PC-9 (cell line): ENCODE data around the gene PTGER3. TPM values are rescaled to one million over a fixed set of nuclear protein-coding genes. Genes with fewer than 3 reads are reported as not detected.

Experiments used
- BruUV-seq: library from RNA; stranded (reverse); fragments of 400-500 nt; replicated peaks from 2 replicates; lab custom pipeline; 2021; lab: Mats Ljungman, UMichigan
- CTCF ChIA-PET: fragments of 300-600 bp; sonication (Branson Sonifier 250); formaldehyde crosslinking; loops from one replicate; lab custom pipeline; 2022; ENCODE audit warnings: antibody characterized with exemption; lab: Charles Lee
- POLR2A ChIA-PET: fragments of 300-600 bp; sonication (Branson Sonifier 250); formaldehyde crosslinking; loops from one replicate; lab custom pipeline; 2022; ENCODE audit warnings: antibody characterized with exemption; ENCODE audit not compliant: unreplicated experiment; lab: Charles Lee
- DNase-seq, 2 experiments: peaks; one replicate each; pipeline versions ENCODE4 v3.0.0 to v3.0.0-alpha.2; 2015 to 2022; ENCODE audit warnings: mixed read lengths in 1 of 2
- H2AFZ ChIP-seq: fragments of 200-600 bp; sonication (generic); 2 replicates; pipeline ENCODE4 v1.8.1; 2017; ENCODE audit warnings: antibody characterized with exemption
- H3F3A ChIP-seq: fragments of 200-600 bp; sonication (generic); 2 replicates; pipeline ENCODE4 v1.8.1; 2017; ENCODE audit warnings: antibody characterized with exemption, mild to moderate bottlenecking, low read depth; ENCODE audit not compliant: insufficient read depth
- H3K27ac ChIP-seq: fragments of 200-600 bp; sonication (generic); 2 replicates; pipeline ENCODE4 v1.6.1; 2016; ENCODE audit warnings: mixed run types
- H3K27me3 ChIP-seq: fragments of 200-600 bp; sonication (generic); 2 replicates; pipeline ENCODE4 v1.6.1; 2016; ENCODE audit warnings: low read depth, mixed run types; ENCODE audit not compliant: insufficient read depth
- H3K36me3 ChIP-seq: fragments of 200-600 bp; sonication (generic); 2 replicates; pipeline ENCODE4 v1.6.1; 2016; ENCODE audit warnings: low read depth, mixed run types
- H3K4me1 ChIP-seq: fragments of 200-600 bp; sonication (generic); replicated peaks from 2 replicates; pipeline ENCODE4 v1.6.1; 2016; ENCODE audit warnings: mixed run types; ENCODE audit not compliant: insufficient read depth
- H3K4me2 ChIP-seq: fragments of 200-600 bp; sonication (generic); 2 replicates; pipeline ENCODE4 v1.6.1; 2017; ENCODE audit warnings: mixed run types
- H3K4me3 ChIP-seq: fragments of 200-600 bp; sonication (generic); 2 replicates; pipeline ENCODE4 v1.6.1; 2016; ENCODE audit warnings: mixed run types
- H3K79me2 ChIP-seq: fragments of 200-600 bp; sonication (generic); 2 replicates; pipeline ENCODE4 v1.6.1; 2017; ENCODE audit warnings: low read depth, mixed run types
- H3K9me2 ChIP-seq: fragments of 200-600 bp; sonication (generic); 2 replicates; pipeline ENCODE4 v1.8.1; 2017; ENCODE audit warnings: mild to moderate bottlenecking; ENCODE audit not compliant: insufficient read depth
- H3K9me3 ChIP-seq: fragments of 200-600 bp; sonication (generic); 2 replicates; pipeline ENCODE4 v1.8.1; 2016; ENCODE audit warnings: low read depth; ENCODE audit not compliant: insufficient read depth
- H4K20me1 ChIP-seq: fragments of 200-600 bp; sonication (generic); 2 replicates; pipeline ENCODE4 v1.8.1; 2017; ENCODE audit not compliant: insufficient read depth
- EZH2 ChIP-seq: fragments of 200-600 bp; sonication (generic); IDR thresholded peaks from 2 replicates; pipeline ENCODE4 v1.8.0; 2017; ENCODE audit warnings: antibody characterized with exemption, low read depth
- intact Hi-C: fragments of 100-400 bp; cut with micrococcal nuclease; formaldehyde crosslinking; loops from one replicate; pipeline ENCODE4 v1.10.0; 2022; ENCODE audit not compliant: unreplicated experiment
- total RNA-seq: library from RNA; stranded (reverse); gene quantifications from 2 replicates; pipeline ENCODE4 v1.2.3, GENCODE V29; 2021
- TF ChIP-seq, protein P1 (sequence below): fragments of 200-600 bp; sonication (generic); conservative IDR thresholded peaks from 2 replicates; pipeline ENCODE4 v1.6.1; 2017; ENCODE audit warnings: mixed run types, antibody characterized with exemption, mild to moderate bottlenecking, moderate library complexity

Gene PTGER3
- total RNA-seq, 1 experiment from 2014 or later: 0.13 TPM

DNA sequence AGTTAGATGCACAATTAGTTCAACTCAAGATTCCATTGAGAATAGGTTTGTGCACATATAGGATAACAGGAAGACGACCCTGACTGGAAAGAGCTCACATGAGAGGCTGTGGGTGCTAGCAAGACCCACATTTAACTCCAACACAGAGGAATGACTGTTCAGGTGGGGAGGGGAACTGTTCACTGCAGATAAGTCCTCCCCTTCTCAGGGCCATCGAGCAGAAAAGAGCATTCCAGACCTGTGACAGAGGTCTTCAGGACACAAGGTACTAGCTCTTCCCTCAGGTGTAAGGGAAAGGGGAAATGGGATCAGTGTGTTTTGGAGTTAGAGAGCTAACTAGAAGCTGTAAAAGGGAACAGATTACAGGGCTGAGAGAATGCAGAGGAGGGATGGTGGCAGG, 8.7 kb downstream of the PTGER3 start:
- intact Hi-C loops: no loop called here
- ChIA-PET POLR2A (no interaction called here), CTCF (no interaction called here)
- no peak for TF ChIP-seq EZH2
- TF ChIP-seq, protein P1, sequence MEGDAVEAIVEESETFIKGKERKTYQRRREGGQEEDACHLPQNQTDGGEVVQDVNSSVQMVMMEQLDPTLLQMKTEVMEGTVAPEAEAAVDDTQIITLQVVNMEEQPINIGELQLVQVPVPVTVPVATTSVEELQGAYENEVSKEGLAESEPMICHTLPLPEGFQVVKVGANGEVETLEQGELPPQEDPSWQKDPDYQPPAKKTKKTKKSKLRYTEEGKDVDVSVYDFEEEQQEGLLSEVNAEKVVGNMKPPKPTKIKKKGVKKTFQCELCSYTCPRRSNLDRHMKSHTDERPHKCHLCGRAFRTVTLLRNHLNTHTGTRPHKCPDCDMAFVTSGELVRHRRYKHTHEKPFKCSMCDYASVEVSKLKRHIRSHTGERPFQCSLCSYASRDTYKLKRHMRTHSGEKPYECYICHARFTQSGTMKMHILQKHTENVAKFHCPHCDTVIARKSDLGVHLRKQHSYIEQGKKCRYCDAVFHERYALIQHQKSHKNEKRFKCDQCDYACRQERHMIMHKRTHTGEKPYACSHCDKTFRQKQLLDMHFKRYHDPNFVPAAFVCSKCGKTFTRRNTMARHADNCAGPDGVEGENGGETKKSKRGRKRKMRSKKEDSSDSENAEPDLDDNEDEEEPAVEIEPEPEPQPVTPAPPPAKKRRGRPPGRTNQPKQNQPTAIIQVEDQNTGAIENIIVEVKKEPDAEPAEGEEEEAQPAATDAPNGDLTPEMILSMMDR: no peak
- Histone ChIP-seq H2AFZ (no peak overlapping the region), H3K79me2 (no peaks in the 10 kb centered on the region), H3K27ac (no peak overlapping the region), H3K9me3 (no peaks in the 10 kb centered on the region; the same call in 1 of the 2 replicates), H3K36me3 (no peaks in the 10 kb centered on the region), H3F3A (no peaks in the 10 kb centered on the region), H3K27me3 (no peaks in the 10 kb centered on the region), H3K4me1 (no peaks in the 10 kb centered on the region), H3K4me3 (no peak overlapping the region), H3K9me2 (no peaks in the 10 kb centered on the region), H3K4me2 (no peak overlapping the region), H4K20me1 (no peaks in the 10 kb centered on the region)
- no TSS peak for BruUV-seq
- DNase-seq: no peak

DNA sequence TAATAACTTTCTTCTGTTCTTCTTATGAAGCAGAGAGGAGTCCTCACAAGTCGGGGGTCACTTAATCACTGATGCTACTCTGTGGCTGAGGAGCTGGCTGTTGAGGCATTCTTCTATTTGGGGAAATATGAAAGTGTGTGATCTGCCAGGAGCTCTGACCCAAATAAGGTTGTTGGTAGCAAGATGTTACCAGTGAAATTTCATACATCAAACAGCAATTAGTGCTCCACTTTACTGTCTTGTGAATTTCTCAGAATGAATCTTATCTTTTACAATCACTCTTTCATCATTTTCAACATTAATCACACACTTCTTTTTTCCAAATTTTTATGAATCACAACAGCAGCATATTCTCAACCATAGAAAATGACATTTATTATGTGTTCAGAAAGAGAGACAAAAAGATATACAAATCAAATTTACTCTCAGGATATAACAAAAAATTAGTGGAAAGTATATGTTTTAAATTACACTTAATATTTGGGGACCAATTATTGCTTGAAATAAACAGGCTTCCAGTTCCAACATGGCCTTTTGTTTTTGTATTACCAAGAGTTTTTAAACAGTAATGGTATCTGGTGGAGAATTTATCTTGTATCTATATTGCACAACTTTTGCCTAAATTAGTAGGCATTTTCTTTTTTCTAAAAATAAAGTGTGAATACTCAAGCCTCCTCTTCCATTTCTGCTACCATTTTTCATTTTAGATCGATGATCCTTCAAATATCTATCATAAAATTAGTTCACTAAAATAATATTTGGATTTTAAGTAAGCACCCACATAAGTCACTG, 9.6 kb downstream of the PTGER3 start:
- CTCF ChIA-PET: no interaction called here

DNA sequence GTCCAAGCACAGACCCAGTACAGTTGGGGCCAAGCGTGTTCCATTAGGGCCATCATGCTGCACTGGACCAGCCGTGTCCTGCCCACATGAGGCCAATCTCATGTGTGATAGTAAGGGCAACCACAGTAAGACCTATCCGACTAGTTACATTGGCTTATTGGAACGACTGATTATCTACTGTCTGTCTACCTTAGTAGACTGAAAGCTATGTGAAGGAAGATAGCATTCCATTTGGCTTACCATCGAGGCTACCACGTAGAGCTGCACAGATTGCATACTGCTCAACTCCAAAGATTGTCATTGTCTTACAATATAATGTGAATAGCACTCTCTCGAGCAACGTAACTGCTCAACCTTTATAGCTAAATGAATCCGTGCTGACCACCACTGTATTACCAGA, 10.6 kb downstream of the PTGER3 start:
- no TSS peak for BruUV-seq
- H3K27ac ChIP-seq: no peak overlapping the region
- H3F3A ChIP-seq: no peaks in the 10 kb centered on the region
- H3K27me3 ChIP-seq: no peaks in the 10 kb centered on the region
- no peak for TF ChIP-seq EZH2
- TF ChIP-seq, protein P1: no peak
- no peak overlapping the region for H3K4me2 ChIP-seq
- H3K4me1 ChIP-seq: no peaks in the 10 kb centered on the region
- no peaks in the 10 kb centered on the region for H4K20me1 ChIP-seq
- no peaks in the 10 kb centered on the region for H3K36me3 ChIP-seq
- ChIA-PET CTCF (no interaction called here), POLR2A (no interaction called here)
- no peaks in the 10 kb centered on the region; the same call in 1 of the 2 replicates for H3K9me3 ChIP-seq
- H3K79me2 ChIP-seq: no peaks in the 10 kb centered on the region
- no peaks in the 10 kb centered on the region for H3K9me2 ChIP-seq
- no peak for DNase-seq
- intact Hi-C loops: no loop called here
- H2AFZ ChIP-seq: no peak overlapping the region; the same call in 1 of the 2 replicates
- no peak overlapping the region for H3K4me3 ChIP-seq

More for the DNA sequence above, 9.6 kb downstream of the PTGER3 start:
- H3F3A ChIP-seq: no peaks in the 10 kb centered on the region
- intact Hi-C loops: no loop called here
- H3K27me3 ChIP-seq: no peaks in the 10 kb centered on the region
- H3K79me2 ChIP-seq: no peaks in the 10 kb centered on the region
- H3K36me3 ChIP-seq: no peaks in the 10 kb centered on the region
- no peak for TF ChIP-seq EZH2
- TF ChIP-seq, protein P1: no peak
- no peaks in the 10 kb centered on the region for H3K4me1 ChIP-seq
- POLR2A ChIA-PET: no interaction called here
- H2AFZ ChIP-seq: no peak overlapping the region; the same call in 1 of the 2 replicates
- H3K4me2 ChIP-seq: no peak overlapping the region
- H4K20me1 ChIP-seq: no peaks in the 10 kb centered on the region
- H3K27ac ChIP-seq: no peak overlapping the region
- no peak for DNase-seq
- no peak overlapping the region for H3K4me3 ChIP-seq
- no peaks in the 10 kb centered on the region; the same call in 1 of the 2 replicates for H3K9me3 ChIP-seq
- H3K9me2 ChIP-seq: no peaks in the 10 kb centered on the region
- no TSS peak for BruUV-seq
